ENCODE measurements around the gene ZNF76. TPM values are rescaled to one million over a fixed set of nuclear protein-coding genes. Genes with fewer than 3 reads are reported as not detected.

ZNF76 gene
- polyA plus RNA-seq, 1 of the 3 experiments (the other 2 are of a cell fraction): 19.7 TPM

GRCh38 chr6:35237476-35237875 lies 22.1 kb upstream of the ZNF76 start:
- peaks cover 0 to 12% of the 10 kb centered on the region in 2 experiments; a peak in 1 of 4 replicates for H3K4me1 ChIP-seq (ENCODE audit: control insufficient read depth in 1 of 2, insufficient read depth in 2 of 2, low read depth in 1 of 2, low read length in 1 of 2)
- 97% methylated on average over 3 of the region's 3 CpGs for WGBS (ENCODE audit: low lambda C conversion rate)
- no peak for DNase-seq
- no peaks in the 10 kb centered on the region for H3K9me2 ChIP-seq
- peaks cover 2 to 10% of the 10 kb centered on the region in 2 experiments for H3K36me3 ChIP-seq (replicated peaks in 1 of 2; ENCODE audit: control insufficient read depth in 1 of 2, insufficient read depth in 2 of 2, low read length in 1 of 2)
- no peak overlapping the region for H3K4me2 ChIP-seq
- CTCF ChIA-PET: interaction anchor here (1.7 to 14.0 kb wide), 3 partner anchors 10 to 92 kb away, joined by 6 to 163 read pairs (median 148); no protein-coding TSS in a partner anchor
- H3K27me3 ChIP-seq (ENCODE audit: insufficient read depth): no peaks in the 10 kb centered on the region
- no peak overlapping the region for H3K4me3 ChIP-seq (ENCODE audit: low read depth in 2 of 2, low read length in 1 of 2)
- no peak overlapping the region for H3K27ac ChIP-seq (ENCODE audit: low read depth in 2 of 2, low read length in 1 of 2)
- H3K79me2 ChIP-seq (ENCODE audit: insufficient read depth): peaks cover 3% of the 10 kb centered on the region; the same call in 1 of the 2 replicates
- POLR2A ChIA-PET: no interaction called here
- H3K9ac ChIP-seq: no peak overlapping the region
- peaks cover 6% of the 10 kb centered on the region for H3F3A ChIP-seq (replicated peaks; ENCODE audit: insufficient read depth)
- H3K9me3 ChIP-seq: no peaks in the 10 kb centered on the region
- H2AFZ ChIP-seq (ENCODE audit: low read depth): no peak overlapping the region
- TF ChIP-seq RAD21 (IDR thresholded peaks at IDR 0.05; ENCODE audit: low read length): no peak
- TF ChIP-seq, protein P1, sequence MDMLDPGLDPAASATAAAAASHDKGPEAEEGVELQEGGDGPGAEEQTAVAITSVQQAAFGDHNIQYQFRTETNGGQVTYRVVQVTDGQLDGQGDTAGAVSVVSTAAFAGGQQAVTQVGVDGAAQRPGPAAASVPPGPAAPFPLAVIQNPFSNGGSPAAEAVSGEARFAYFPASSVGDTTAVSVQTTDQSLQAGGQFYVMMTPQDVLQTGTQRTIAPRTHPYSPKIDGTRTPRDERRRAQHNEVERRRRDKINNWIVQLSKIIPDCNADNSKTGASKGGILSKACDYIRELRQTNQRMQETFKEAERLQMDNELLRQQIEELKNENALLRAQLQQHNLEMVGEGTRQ (IDR thresholded peaks at IDR 0.05; ENCODE audit: borderline replicate concordance, low read depth, low read length): no peak
- TF ChIP-seq MXI1 (IDR thresholded peaks at IDR 0.05; ENCODE audit: low read depth, low read length): no peak
- TF ChIP-seq FOXJ3 (CRISPR knock-in tag; IDR thresholded peaks at IDR 0.05): no peak
- TF ChIP-seq ELF1 (IDR thresholded peaks at IDR 0.05): no peak
- TF ChIP-seq CHD2 (IDR thresholded peaks at IDR 0.05; ENCODE audit: low read length, partially characterized antibody): no peak
- H4K20me1 ChIP-seq (ENCODE audit: insufficient read depth): no peaks in the 10 kb centered on the region; the same call in 1 of the 2 replicates

DNA sequence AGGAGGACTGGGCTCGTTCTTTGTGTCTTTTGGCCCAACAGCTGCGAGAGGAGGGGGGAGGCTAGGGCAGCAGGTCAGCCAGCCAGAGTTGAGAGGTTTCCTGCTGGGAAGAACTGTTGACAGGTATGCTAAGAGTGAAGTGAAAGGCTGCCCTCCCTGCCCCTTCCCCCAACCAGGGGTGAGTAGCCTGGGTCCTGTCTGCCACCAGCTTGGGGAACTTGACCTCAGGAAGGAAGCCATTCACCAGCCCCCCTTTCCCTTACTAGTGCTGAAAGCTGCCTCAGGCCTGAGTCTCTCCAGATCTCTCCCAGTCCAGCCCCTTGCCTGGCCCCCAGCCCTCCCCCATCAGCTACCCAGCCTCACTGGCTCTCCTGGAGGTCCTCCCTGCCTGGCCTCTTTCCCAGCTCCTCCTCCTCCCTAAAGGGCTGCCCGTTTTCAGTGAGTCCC lies 20.7 kb upstream of the ZNF76 start:
- DNase-seq: peak; percentile 49
- no peaks in the 10 kb centered on the region for H3K27me3 ChIP-seq (ENCODE audit: insufficient read depth)
- POLR2A ChIA-PET: no interaction called here
- H2AFZ ChIP-seq (ENCODE audit: low read depth): no peak overlapping the region
- WGBS (ENCODE audit: low lambda C conversion rate): 77% methylated on average over 3 of the region's 3 CpGs
- no peak overlapping the region for H3K9ac ChIP-seq
- H3K9me2 ChIP-seq: no peaks in the 10 kb centered on the region
- CTCF ChIA-PET: interaction anchor here (3.2 to 14.0 kb wide), 7 partner anchors 11 to 253 kb away, joined by 34 to 163 read pairs (median 45); no protein-coding TSS in a partner anchor
- H4K20me1 ChIP-seq (ENCODE audit: insufficient read depth): no peaks in the 10 kb centered on the region; the same call in 1 of the 2 replicates
- H3K36me3 ChIP-seq (replicated peaks in 1 of 2; ENCODE audit: control insufficient read depth in 1 of 2, insufficient read depth in 2 of 2, low read length in 1 of 2): peaks cover 0 to 10% of the 10 kb centered on the region in 2 experiments
- no peak overlapping the region for H3K27ac ChIP-seq (ENCODE audit: low read depth in 2 of 2, low read length in 1 of 2)
- H3K4me1 ChIP-seq (ENCODE audit: control insufficient read depth in 1 of 2, insufficient read depth in 2 of 2, low read depth in 1 of 2, low read length in 1 of 2): peaks cover 0 to 12% of the 10 kb centered on the region in 2 experiments; a peak in 1 of 4 replicates
- TF ChIP-seq SIN3A (IDR thresholded peaks at IDR 0.05; ENCODE audit: borderline replicate concordance, low read depth, low read length): no peak
- TF ChIP-seq TCF12 (IDR thresholded peaks at IDR 0.05): peak; percentile 25; the same call in 1 of the 2 replicates
- no peak overlapping the region for H3K4me3 ChIP-seq (ENCODE audit: low read depth in 2 of 2, low read length in 1 of 2)
- H3F3A ChIP-seq (replicated peaks; ENCODE audit: insufficient read depth): peaks cover 6% of the 10 kb centered on the region
- no peaks in the 10 kb centered on the region for H3K9me3 ChIP-seq
- no peak overlapping the region for H3K4me2 ChIP-seq
- peaks cover 3% of the 10 kb centered on the region; the same call in 1 of the 2 replicates for H3K79me2 ChIP-seq (ENCODE audit: insufficient read depth)

GRCh38 chr6:35239581-35239980 lies 20.0 kb upstream of the ZNF76 start:
- no peaks in the 10 kb centered on the region for H3K27me3 ChIP-seq (ENCODE audit: insufficient read depth)
- H3K4me2 ChIP-seq: no peak overlapping the region
- H3K36me3 ChIP-seq (replicated peaks in 1 of 2; ENCODE audit: control insufficient read depth in 1 of 2, insufficient read depth in 2 of 2, low read length in 1 of 2): peaks cover 0 to 13% of the 10 kb centered on the region in 2 experiments
- DNase-seq: no peak
- H4K20me1 ChIP-seq (ENCODE audit: insufficient read depth): no peaks in the 10 kb centered on the region; the same call in 1 of the 2 replicates
- H3K4me3 ChIP-seq (ENCODE audit: low read depth in 2 of 2, low read length in 1 of 2): no peak overlapping the region
- 98% methylated on average over 4 of the region's 4 CpGs for WGBS (ENCODE audit: low lambda C conversion rate)
- H3K27ac ChIP-seq (ENCODE audit: low read depth in 2 of 2, low read length in 1 of 2): no peak overlapping the region
- POLR2A ChIA-PET: no interaction called here
- H3K9me2 ChIP-seq: no peaks in the 10 kb centered on the region
- CTCF ChIA-PET: interaction anchor here (0.8 to 14.0 kb wide), 13 partner anchors 12 to 253 kb away, joined by 3 to 163 read pairs (median 36); partner anchors contain the start of genes SCUBE3 and ZNF76
- peaks cover 3% of the 10 kb centered on the region; the same call in 1 of the 2 replicates for H3K79me2 ChIP-seq (ENCODE audit: insufficient read depth)
- H3K4me1 ChIP-seq (ENCODE audit: control insufficient read depth in 1 of 2, insufficient read depth in 2 of 2, low read depth in 1 of 2, low read length in 1 of 2): peaks cover 0 to 12% of the 10 kb centered on the region in 2 experiments; a peak in 1 of 4 replicates
- H3F3A ChIP-seq (replicated peaks; ENCODE audit: insufficient read depth): peaks cover 6% of the 10 kb centered on the region
- H2AFZ ChIP-seq (ENCODE audit: low read depth): no peak overlapping the region
- no peak overlapping the region for H3K9ac ChIP-seq
- no peaks in the 10 kb centered on the region for H3K9me3 ChIP-seq
- TF ChIP-seq EP300 (IDR thresholded peaks at IDR 0.05; ENCODE audit: borderline replicate concordance in 1 of 2, low read depth in 1 of 2, low read length in 1 of 2) (no peak), JUND (IDR thresholded peaks at IDR 0.05) (no peak), MXI1 (IDR thresholded peaks at IDR 0.05; ENCODE audit: low read depth, low read length) (no peak), SMC3 (IDR thresholded peaks at IDR 0.05; ENCODE audit: low read depth, low read length) (no peak), TEAD4 (IDR thresholded peaks at IDR 0.05; ENCODE audit: borderline replicate concordance, insufficient read depth) (no peak), CHD2 (IDR thresholded peaks at IDR 0.05; ENCODE audit: low read length, partially characterized antibody) (no peak), RXRA (IDR thresholded peaks at IDR 0.05; ENCODE audit: borderline replicate concordance, low read depth) (no peak), ZBTB33 (IDR thresholded peaks at IDR 0.05; ENCODE audit: borderline replicate concordance, low read depth) (no peak), IRF3 (IDR thresholded peaks at IDR 0.05; ENCODE audit: low read depth, low read length) (no peak)
- TF ChIP-seq, protein P2, sequence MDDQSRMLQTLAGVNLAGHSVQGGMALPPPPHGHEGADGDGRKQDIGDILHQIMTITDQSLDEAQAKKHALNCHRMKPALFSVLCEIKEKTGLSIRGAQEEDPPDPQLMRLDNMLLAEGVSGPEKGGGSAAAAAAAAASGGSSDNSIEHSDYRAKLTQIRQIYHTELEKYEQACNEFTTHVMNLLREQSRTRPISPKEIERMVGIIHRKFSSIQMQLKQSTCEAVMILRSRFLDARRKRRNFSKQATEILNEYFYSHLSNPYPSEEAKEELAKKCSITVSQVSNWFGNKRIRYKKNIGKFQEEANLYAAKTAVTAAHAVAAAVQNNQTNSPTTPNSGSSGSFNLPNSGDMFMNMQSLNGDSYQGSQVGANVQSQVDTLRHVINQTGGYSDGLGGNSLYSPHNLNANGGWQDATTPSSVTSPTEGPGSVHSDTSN (IDR thresholded peaks at IDR 0.05): no peak

Measured in SK-N-SH (cell line).